ENCODE results near the gene SYNRG. TPM values are rescaled to one million over a fixed set of nuclear protein-coding genes. Genes with fewer than 3 reads are reported as not detected.

Gene SYNRG
- total RNA-seq, result 9.9 and 25.9 TPM in 2 replicates

GRCh38 chr17:37609170-37610040 is at the start of gene SYNRG:
Gene SYNRG (minus strand): TSS chr17:37609418. CDS start chr17:37609355, 63 bp downstream.

GRCh38 chr17:37643118-37643766 is 34.0 kb upstream of the SYNRG start, which contains the start of gene DDX52:
Gene DDX52 (minus strand): TSS chr17:37643446. CDS start chr17:37643420, 26 bp downstream.

GRCh38 chr17:37489197-37490001 is 119.8 kb downstream of the SYNRG start, which contains the start of gene DUSP14:
Gene DUSP14 (plus strand): TSS chr17:37489891. CDS start chr17:37512273, 22,382 bp downstream.

Other genes starting within 250 kb of the SYNRG start
- not detected in 2 replicates for gene C17orf78, start 233.4 kb downstream of the SYNRG start, total RNA-seq
- 79.3 and 130 TPM in 2 replicates for gene ACACA, start 202.6 kb downstream of the SYNRG start, total RNA-seq
- gene TADA2A, start 202.5 kb downstream of the SYNRG start, total RNA-seq, result 19.5 and 21.1 TPM in 2 replicates
- 94.3 and 102 TPM in 2 replicates for gene DUSP14, start 119.5 kb downstream of the SYNRG start, total RNA-seq
- gene DDX52, start 34.0 kb upstream of the SYNRG start, total RNA-seq, result 28.4 and 30.0 TPM in 2 replicates
- gene HNF1B, start 135.6 kb upstream of the SYNRG start, total RNA-seq, result not detected in 2 replicates